ENCODE measurements around the gene MICU1. TPM values are rescaled to one million over a fixed set of nuclear protein-coding genes. Genes with fewer than 3 reads are reported as not detected.

The MICU1 gene
- polyA plus RNA-seq, 1 of the 3 experiments (the other 2 are of a cell fraction) = 24.6 TPM

GRCh38 chr10:72563327-72563932 is 62.4 kb downstream of the MICU1 start:
- no peak overlapping the region for H3K4me3 ChIP-seq (ENCODE audit: low read depth in 2 of 2, low read length in 1 of 2)
- H3K79me2 ChIP-seq (ENCODE audit: insufficient read depth) = no peaks in the 10 kb centered on the region
- no peak overlapping the region for H3K9ac ChIP-seq
- peaks cover 10% of the 10 kb centered on the region for H3F3A ChIP-seq (replicated peaks; ENCODE audit: insufficient read depth)
- no peaks in the 10 kb centered on the region for H3K9me2 ChIP-seq
- no peaks in the 10 kb centered on the region for H4K20me1 ChIP-seq (ENCODE audit: insufficient read depth)
- H3K27me3 ChIP-seq (ENCODE audit: insufficient read depth) = no peaks in the 10 kb centered on the region
- H3K27ac ChIP-seq (ENCODE audit: low read depth in 2 of 2, low read length in 1 of 2) = no peak overlapping the region
- TF ChIP-seq POLR2AphosphoS5 (IDR thresholded peaks at IDR 0.05; ENCODE audit: low read depth, low read length) = no peak
- ChIA-PET POLR2A (no interaction called here), CTCF (no interaction called here)
- WGBS (ENCODE audit: low lambda C conversion rate) = 88% methylated on average over 6 of the region's 6 CpGs
- H3K9me3 ChIP-seq = no peaks in the 10 kb centered on the region
- no peaks in the 10 kb centered on the region for H3K4me1 ChIP-seq (ENCODE audit: control insufficient read depth in 1 of 2, insufficient read depth in 2 of 2, low read depth in 1 of 2, low read length in 1 of 2)
- H3K4me2 ChIP-seq = no peak overlapping the region
- H3K36me3 ChIP-seq (replicated peaks in 1 of 2; ENCODE audit: control insufficient read depth in 1 of 2, insufficient read depth in 2 of 2, low read length in 1 of 2) = peaks cover 7 to 11% of the 10 kb centered on the region in 2 experiments
- no peak for DNase-seq
- H2AFZ ChIP-seq (ENCODE audit: low read depth) = no peak overlapping the region

- 96% methylated on average over 3 of the region's 3 CpGs for WGBS (ENCODE audit: low lambda C conversion rate)
- ChIA-PET CTCF (interaction anchor here (1.2 kb wide), 1 partner anchor 10 kb away, joined by 4 read pairs; no protein-coding TSS in a partner anchor), POLR2A (no interaction called here)
These were observed 64.1 kb downstream of the MICU1 start for GRCh38 chr10:72561745-72562166.

More at GRCh38 chr10:72561745-72562166, 64.1 kb downstream of the MICU1 start:
- H3K4me3 ChIP-seq (ENCODE audit: low read depth in 2 of 2, low read length in 1 of 2) = no peak overlapping the region
- TF ChIP-seq FOSL2 (IDR thresholded peaks at IDR 0.05; ENCODE audit: borderline replicate concordance, low read depth) = no peak
- TF ChIP-seq TAF1 (IDR thresholded peaks at IDR 0.05; ENCODE audit: borderline replicate concordance, low read depth, low read length) = no peak
- no peak for TF ChIP-seq NFIC (IDR thresholded peaks at IDR 0.05; ENCODE audit: borderline replicate concordance)
- TF ChIP-seq TCF12 (IDR thresholded peaks at IDR 0.05) = no peak
- TF ChIP-seq EP300 (IDR thresholded peaks at IDR 0.05; ENCODE audit: borderline replicate concordance in 1 of 2, low read depth in 1 of 2, low read length in 1 of 2) = no peak
- TF ChIP-seq FOXJ3 (CRISPR knock-in tag; IDR thresholded peaks at IDR 0.05) = no peak
- TF ChIP-seq USF1 (IDR thresholded peaks at IDR 0.05; ENCODE audit: borderline replicate concordance, low read depth) = no peak
- TF ChIP-seq CTCF (IDR thresholded peaks at IDR 0.05) = no peak
- no peak for TF ChIP-seq ELF1 (IDR thresholded peaks at IDR 0.05)
- no peak for TF ChIP-seq NRF1 (IDR thresholded peaks at IDR 0.05; ENCODE audit: low read depth, low read length)
- no peak for TF ChIP-seq JUND (IDR thresholded peaks at IDR 0.05)
- no peak for TF ChIP-seq GABPA (IDR thresholded peaks at IDR 0.05; ENCODE audit: low read depth)
- no peak for TF ChIP-seq USF2 (IDR thresholded peaks at IDR 0.05; ENCODE audit: borderline replicate concordance, low read depth, low read length)
- no peak for TF ChIP-seq EZH2phosphoT487 (IDR thresholded peaks at IDR 0.05; ENCODE audit: borderline replicate concordance, low read depth)
- no peak for TF ChIP-seq MEF2A (IDR thresholded peaks at IDR 0.05; ENCODE audit: borderline replicate concordance, low read depth)
- TF ChIP-seq REST (IDR thresholded peaks at IDR 0.05; ENCODE audit: low read depth, low read length) = no peak
- no peak for TF ChIP-seq YY1 (IDR thresholded peaks at IDR 0.05; ENCODE audit: low read depth)
- no peak for TF ChIP-seq RCOR1 (IDR thresholded peaks at IDR 0.05; ENCODE audit: low read length)
- H3K27me3 ChIP-seq (ENCODE audit: insufficient read depth) = no peaks in the 10 kb centered on the region
- H3K4me1 ChIP-seq (ENCODE audit: control insufficient read depth in 1 of 2, insufficient read depth in 2 of 2, low read depth in 1 of 2, low read length in 1 of 2) = no peaks in the 10 kb centered on the region
- H3K27ac ChIP-seq (ENCODE audit: low read depth in 2 of 2, low read length in 1 of 2) = no peak overlapping the region
- no peaks in the 10 kb centered on the region for H4K20me1 ChIP-seq (ENCODE audit: insufficient read depth)
- H3K79me2 ChIP-seq (ENCODE audit: insufficient read depth) = no peaks in the 10 kb centered on the region
- peaks cover 4% of the 10 kb centered on the region for H3F3A ChIP-seq (replicated peaks; ENCODE audit: insufficient read depth)
- H3K9ac ChIP-seq = no peak overlapping the region
- H3K4me2 ChIP-seq = no peak overlapping the region
- DNase-seq = no peak
- no peak overlapping the region for H2AFZ ChIP-seq (ENCODE audit: low read depth)
- H3K9me3 ChIP-seq = no peaks in the 10 kb centered on the region
- peaks cover 7 to 17% of the 10 kb centered on the region in 2 experiments for H3K36me3 ChIP-seq (replicated peaks in 1 of 2; ENCODE audit: control insufficient read depth in 1 of 2, insufficient read depth in 2 of 2, low read length in 1 of 2)
- no peaks in the 10 kb centered on the region for H3K9me2 ChIP-seq
